ENCODE results near the gene BTBD9. TPM values are rescaled to one million over a fixed set of nuclear protein-coding genes. Genes with fewer than 3 reads are reported as not detected.

Gene BTBD9
- total RNA-seq, 1 donor from 2014 or later, result 49.7 TPM

DNA sequence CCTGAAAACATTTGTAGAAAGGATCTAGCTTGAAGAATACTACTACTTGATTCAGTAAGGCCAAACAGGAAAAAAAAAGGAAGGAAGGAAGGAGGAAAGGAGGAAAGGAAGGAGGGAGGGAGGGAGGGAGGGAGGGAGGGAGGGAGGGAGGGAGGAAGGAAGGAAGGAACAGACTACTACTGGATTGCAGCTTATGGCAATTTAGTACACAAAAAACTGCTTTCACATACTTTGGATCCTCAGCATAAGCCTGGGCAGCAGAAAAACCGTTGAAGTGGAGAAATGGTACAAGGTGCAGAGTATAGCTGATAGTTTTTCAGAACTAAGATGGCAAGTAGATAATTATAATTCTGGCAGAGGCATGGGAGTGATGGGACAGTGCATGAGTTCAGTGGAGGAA is 201.6 kb downstream of the BTBD9 start:
- TF ChIP-seq CTCF (IDR thresholded peaks at IDR 0.05), result no peak
- Histone ChIP-seq H3K27ac (no peak overlapping the region), H3K27me3 (ENCODE audit: low read depth) (no peaks in the 10 kb centered on the region), H3K36me3 (no peaks in the 10 kb centered on the region), H3K4me3 (no peak overlapping the region), H3K4me1 (peaks cover 5% of the 10 kb centered on the region), H3K9me3 (no peaks in the 10 kb centered on the region)
- intact Hi-C loops (cut with DNase I), result no loop called here
- ATAC-seq (no peak), DNase-seq (no peak)

DNA sequence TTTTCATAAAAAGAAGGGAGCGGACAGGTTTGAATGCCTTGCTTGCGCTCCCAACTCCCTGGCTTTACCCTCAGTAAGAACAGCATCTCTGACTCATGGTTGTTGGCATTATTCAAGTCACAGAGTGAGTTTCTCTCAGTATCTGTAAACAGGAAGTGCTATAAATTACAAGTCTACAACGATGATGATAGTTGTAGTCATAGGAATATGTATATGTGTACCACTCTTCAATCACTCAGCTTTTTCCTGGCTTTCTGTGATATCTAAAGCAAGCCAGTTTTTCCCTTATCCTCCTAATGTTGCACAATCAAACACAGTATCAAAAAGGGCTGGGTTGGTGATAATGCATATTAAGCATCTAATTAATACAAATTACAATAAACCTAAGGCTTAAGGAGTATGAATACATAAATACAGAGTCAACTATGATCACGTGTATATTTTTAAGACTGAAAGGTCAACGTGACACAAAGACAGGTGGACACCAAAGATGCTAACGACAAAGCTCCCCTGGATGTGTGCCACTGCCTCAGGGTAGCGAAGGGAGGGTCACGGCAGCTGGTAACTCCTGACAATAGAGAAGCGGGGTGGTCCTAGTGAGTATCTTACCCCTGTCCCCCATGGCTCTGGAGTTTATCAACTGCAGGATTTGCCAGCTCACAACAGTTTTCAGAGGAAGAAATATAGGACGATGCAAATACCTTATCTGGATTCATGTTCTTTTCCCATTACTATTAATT is 202.8 kb downstream of the BTBD9 start:
- no peaks in the 10 kb centered on the region for H3K36me3 ChIP-seq
- H3K4me3 ChIP-seq, result no peak overlapping the region
- ATAC-seq, result no peak
- H3K27me3 ChIP-seq (ENCODE audit: low read depth), result no peaks in the 10 kb centered on the region
- H3K27ac ChIP-seq, result no peak overlapping the region
- no peak for TF ChIP-seq CTCF (IDR thresholded peaks at IDR 0.05)
- intact Hi-C loops (cut with DNase I), result no loop called here
- H3K9me3 ChIP-seq, result no peaks in the 10 kb centered on the region
- DNase-seq, result no peak
- no peaks in the 10 kb centered on the region for H3K4me1 ChIP-seq

DNA sequence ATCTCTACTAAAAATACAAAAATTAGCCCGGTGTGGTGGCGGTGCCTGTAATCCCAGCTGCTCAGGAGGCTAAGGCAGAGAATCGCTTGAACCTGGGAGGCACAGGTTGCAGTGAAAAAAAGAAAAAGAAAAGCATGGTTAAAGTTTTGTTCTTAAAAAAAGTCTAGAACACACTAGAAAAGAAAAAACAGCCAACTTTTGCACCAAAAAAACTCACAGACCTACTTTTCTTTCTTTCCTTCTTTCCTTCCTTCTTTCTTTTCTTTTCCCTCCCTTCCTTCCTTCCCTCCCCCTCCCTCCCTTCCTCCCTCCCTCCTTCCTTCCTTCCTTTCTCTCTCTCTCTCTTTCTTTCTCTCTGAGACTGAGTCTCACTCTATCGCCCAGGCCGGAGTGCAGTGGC is 204.4 kb downstream of the BTBD9 start:
- no peak for TF ChIP-seq CTCF (IDR thresholded peaks at IDR 0.05)
- ATAC-seq (no peak), DNase-seq (no peak)
- no peaks in the 10 kb centered on the region for H3K4me1 ChIP-seq
- H3K27ac ChIP-seq, result no peak overlapping the region
- no peaks in the 10 kb centered on the region for H3K27me3 ChIP-seq (ENCODE audit: low read depth)
- intact Hi-C loops (cut with DNase I), result no loop called here
- no peak overlapping the region for H3K4me3 ChIP-seq
- H3K9me3 ChIP-seq, result no peaks in the 10 kb centered on the region
- H3K36me3 ChIP-seq, result no peaks in the 10 kb centered on the region

GRCh38 chr6:38434051-38434450 is 205.7 kb downstream of the BTBD9 start:
- no peaks in the 10 kb centered on the region for H3K27me3 ChIP-seq (ENCODE audit: low read depth)
- no peak for ATAC-seq
- intact Hi-C loops (cut with DNase I), result no loop called here

GRCh38 chr6:38432479-38432878 is 207.2 kb downstream of the BTBD9 start:
- ATAC-seq, result no peak
- Histone ChIP-seq H3K27me3 (ENCODE audit: low read depth) (no peaks in the 10 kb centered on the region), H3K9me3 (no peaks in the 10 kb centered on the region), H3K4me3 (no peak overlapping the region), H3K27ac (no peak overlapping the region), H3K4me1 (no peaks in the 10 kb centered on the region), H3K36me3 (no peaks in the 10 kb centered on the region)
- no peak for TF ChIP-seq CTCF (IDR thresholded peaks at IDR 0.05)
- intact Hi-C loops (cut with DNase I), result no loop called here
- DNase-seq, result no peak

More at GRCh38 chr6:38434051-38434450, 205.7 kb downstream of the BTBD9 start:
- Histone ChIP-seq H3K27ac (no peak overlapping the region), H3K4me1 (no peaks in the 10 kb centered on the region), H3K36me3 (no peaks in the 10 kb centered on the region), H3K9me3 (no peaks in the 10 kb centered on the region), H3K4me3 (no peak overlapping the region)
- TF ChIP-seq CTCF (IDR thresholded peaks at IDR 0.05), result no peak
- no peak for DNase-seq
